GM12891 (cell line): Measurements from ENCODE around the gene ZNF518B.

Experiments used
- PAX5 ChIP-seq: IDR thresholded peaks from 2 replicates; pipeline ENCODE4 v1.6.1; 2011; ENCODE audit warnings: low read length, moderate library complexity, mild to moderate bottlenecking; ENCODE audit not compliant: insufficient read depth, severe bottlenecking
- POLR2AphosphoS5 ChIP-seq: IDR thresholded peaks from 2 replicates; pipeline ENCODE4 v1.6.1; 2011; ENCODE audit warnings: low read depth, low read length, control low read depth
- SPI1 ChIP-seq: IDR thresholded peaks from 2 replicates; pipeline ENCODE4 v1.6.1; 2011; ENCODE audit warnings: low read depth, low read length, control low read depth
- TAF1 ChIP-seq: IDR thresholded peaks from 2 replicates; pipeline ENCODE4 v1.6.1; 2011; ENCODE audit warnings: low read depth, low read length, control low read depth

- TF ChIP-seq PAX5 (no peak), POLR2AphosphoS5 (no peak), SPI1 (no peak), TAF1 (no peak)
Measured at GRCh38 chr4:10490996-10491395, 33.8 kb upstream of the ZNF518B start.
